Epithelial cell of proximal tubule (primary cell): ENCODE measurements around the gene MCF2L2. TPM values are rescaled to one million over a fixed set of nuclear protein-coding genes. Genes with fewer than 3 reads are reported as not detected.
"Not testable (repeated sequence)": the region's sequence is repeated elsewhere in the genome, so short reads cannot be mapped to it uniquely, and the experiment has no call there.

Experiments
- DNase-seq: peaks from one replicate; pipeline ENCODE4 v3.0.0-alpha.2; 2011; ENCODE audit warnings: low read depth
- H3K4me3 ChIP-seq: 2 replicates; pipeline ENCODE4 v1.5.1; 2011; ENCODE audit warnings: low read depth, mild to moderate bottlenecking, low read length
- total RNA-seq: library from RNA; depleted of rRNA; stranded (reverse); fragments of >200 nt; gene quantifications from 2 replicates; pipeline ENCODE4 v1.2.3, GENCODE V29; 2015
- TF ChIP-seq, protein P1 (sequence below): conservative IDR thresholded peaks from 2 replicates; pipeline ENCODE4 v1.5.1; 2012; ENCODE audit warnings: low read depth, mild to moderate bottlenecking, low read length

Gene MCF2L2
- total RNA-seq, 1 donor from 2014 or later = 0.58 TPM

DNA sequence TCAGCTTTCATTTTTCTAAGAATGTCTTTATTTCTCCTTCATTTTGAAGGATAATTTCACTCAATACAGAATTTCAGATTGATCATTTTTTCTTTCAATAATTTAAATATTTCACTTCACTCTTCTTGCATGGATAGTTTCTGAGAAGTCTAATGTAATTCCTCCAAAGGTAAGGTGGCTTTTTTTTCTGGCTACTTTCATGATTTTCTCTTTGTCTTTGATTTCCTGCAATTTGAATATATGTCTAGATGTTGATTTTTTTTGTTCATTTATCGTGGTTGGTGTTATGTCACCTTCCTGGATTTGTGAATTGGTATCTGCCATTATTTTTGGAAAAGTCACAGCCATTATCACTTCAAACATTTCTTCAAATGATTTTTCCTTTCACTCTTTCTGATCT lies 14.6 kb upstream of the MCF2L2 start:
- no peak overlapping the region for H3K4me3 ChIP-seq
- TF ChIP-seq, protein P1, sequence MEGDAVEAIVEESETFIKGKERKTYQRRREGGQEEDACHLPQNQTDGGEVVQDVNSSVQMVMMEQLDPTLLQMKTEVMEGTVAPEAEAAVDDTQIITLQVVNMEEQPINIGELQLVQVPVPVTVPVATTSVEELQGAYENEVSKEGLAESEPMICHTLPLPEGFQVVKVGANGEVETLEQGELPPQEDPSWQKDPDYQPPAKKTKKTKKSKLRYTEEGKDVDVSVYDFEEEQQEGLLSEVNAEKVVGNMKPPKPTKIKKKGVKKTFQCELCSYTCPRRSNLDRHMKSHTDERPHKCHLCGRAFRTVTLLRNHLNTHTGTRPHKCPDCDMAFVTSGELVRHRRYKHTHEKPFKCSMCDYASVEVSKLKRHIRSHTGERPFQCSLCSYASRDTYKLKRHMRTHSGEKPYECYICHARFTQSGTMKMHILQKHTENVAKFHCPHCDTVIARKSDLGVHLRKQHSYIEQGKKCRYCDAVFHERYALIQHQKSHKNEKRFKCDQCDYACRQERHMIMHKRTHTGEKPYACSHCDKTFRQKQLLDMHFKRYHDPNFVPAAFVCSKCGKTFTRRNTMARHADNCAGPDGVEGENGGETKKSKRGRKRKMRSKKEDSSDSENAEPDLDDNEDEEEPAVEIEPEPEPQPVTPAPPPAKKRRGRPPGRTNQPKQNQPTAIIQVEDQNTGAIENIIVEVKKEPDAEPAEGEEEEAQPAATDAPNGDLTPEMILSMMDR = no peak
- DNase-seq = no peak

DNA sequence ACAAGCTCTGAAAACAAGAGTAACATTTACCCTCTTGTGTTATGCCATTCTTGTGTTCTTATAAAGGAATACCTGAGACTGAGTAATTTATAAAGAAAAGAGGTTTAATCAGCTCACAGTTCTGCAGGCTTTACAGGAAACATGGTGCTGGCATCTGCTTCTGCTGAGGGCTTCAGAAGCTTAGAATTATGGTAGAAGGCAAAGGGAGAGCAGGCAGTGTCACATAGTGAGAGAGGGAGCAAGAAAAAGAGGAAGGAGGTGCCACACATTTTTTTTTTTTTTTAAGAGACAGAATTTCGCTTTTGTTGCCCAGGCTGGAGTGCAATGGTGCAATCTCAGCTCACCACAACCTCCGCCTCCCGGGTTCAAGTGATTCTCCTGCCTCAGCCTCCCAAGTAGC lies 12.1 kb upstream of the MCF2L2 start:
- H3K4me3 ChIP-seq, DNase-seq: not testable (repeated sequence)

DNA sequence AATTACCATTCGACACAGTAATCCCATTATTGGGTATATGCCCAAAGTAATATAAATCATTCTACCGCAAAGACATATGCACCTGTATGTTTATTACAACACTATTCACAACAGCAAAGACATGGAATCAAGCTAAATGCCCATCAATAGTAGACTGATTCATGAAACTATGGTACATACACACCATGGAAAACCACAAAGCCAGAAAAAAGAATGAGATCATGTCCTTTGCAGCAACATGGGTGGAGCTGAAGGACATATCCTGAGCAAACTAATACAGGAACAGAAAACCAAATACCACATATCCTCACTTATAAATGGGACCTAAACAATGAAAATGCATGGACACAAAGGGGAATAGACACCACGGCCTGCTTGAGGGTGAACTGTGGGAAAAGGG lies 11.1 kb upstream of the MCF2L2 start:
- no peak for DNase-seq
- no peak overlapping the region for H3K4me3 ChIP-seq
- TF ChIP-seq, protein P1 = no peak

DNA sequence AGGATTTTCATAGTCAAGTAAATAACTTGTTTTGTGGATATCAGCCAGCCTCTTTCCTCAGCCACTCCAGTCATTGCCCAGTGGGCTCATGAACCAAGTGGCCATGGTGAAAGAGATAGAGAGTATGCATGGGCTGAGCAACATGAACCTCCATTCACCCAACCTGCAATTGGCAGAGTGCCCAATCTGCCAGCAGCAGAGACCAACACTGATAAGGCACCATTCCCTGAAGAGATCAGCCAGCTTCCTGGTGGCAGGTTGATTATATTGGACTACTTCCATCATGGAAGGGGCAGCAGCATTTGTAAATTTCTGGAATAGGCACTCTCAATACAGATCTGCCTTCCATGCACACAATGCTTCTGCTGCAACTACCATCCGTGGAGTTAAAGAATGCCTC lies 10.3 kb upstream of the MCF2L2 start:
- DNase-seq = no peak
- TF ChIP-seq, protein P1 = no peak
- no peak overlapping the region for H3K4me3 ChIP-seq

DNA sequence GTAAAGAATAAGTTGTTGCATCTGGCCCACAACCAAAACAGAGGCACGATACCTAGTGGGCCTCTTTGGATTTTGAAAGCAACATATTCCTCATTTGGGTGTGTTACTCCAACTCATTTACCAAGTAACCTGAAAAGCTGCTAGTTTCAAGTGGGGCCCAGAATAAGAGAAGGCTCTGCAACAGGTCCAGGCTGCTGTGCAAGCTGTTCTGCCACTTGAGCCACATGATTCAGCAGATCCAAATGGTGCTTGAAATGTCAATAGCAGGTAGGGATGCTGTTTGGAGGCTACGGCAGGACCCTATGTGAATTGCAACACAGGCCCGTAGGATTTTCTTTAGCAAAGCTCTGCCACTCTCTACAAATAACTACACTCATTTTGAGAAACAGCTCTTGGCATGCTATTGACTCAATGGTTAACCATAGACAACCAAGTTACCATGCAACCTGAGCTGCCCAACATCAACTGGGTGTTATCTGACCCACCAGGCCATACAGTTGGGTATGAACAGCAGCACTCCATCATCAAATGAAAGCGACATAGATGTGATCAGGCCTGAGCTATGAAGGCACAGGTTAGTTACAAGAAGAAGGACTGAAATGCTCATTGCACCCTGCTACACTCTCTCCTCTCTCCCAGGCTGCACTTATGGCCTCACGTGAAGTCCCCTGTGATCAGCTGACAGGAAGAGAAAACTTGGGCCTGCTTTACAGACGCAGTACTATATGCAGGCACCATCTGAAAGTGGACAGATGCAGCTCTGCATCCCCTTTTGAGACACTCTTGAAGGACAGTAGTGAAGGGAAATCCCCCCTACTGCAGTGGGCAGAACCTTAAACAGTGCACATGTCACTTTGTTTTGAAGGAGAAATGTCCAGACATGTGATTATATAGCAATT lies 9.5 kb upstream of the MCF2L2 start:
- H3K4me3 ChIP-seq = no peak overlapping the region
- DNase-seq = no peak
- TF ChIP-seq, protein P1 = no peak

DNA sequence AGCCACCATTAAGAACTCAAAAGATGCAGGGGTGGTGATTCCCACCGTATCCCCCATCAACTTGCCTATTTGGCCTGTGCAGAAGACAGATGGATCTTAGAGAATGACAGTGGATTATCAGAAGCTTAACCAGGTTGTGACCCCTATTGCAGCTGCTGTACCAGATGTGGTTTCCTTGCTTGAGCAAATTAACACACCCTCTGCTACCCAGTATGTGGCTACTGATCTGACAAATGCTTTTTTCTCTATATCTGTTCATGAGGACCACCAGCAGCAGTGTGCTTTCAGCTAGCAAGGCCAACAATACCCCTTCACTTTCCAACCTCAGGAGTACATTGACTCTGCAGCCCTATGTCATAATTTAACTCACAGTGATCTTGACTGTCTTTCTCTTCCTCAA lies 8.6 kb upstream of the MCF2L2 start:
- TF ChIP-seq, protein P1 = no peak
- H3K4me3 ChIP-seq = no peak overlapping the region
- DNase-seq = no peak

DNA sequence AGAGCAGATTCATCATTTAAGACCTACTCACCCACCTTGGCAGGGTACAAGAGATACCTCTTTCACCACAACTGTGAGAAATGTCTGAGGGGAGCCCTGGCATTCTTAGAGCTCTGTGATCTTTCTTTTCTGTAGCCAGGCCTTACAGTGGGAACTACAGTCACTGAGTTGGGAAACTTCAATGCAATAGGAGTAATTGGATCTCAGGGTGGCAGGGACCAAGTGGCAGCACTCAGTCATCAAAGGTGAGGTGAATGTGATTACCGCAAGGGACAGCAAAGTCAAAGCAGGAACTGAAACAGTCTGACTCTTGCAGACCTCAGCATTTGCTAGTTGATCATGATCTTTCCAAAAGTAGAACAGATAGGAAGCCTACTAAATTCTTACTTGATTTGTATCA lies 7.2 kb upstream of the MCF2L2 start:
- H3K4me3 ChIP-seq = no peak overlapping the region
- no peak for DNase-seq
- TF ChIP-seq, protein P1 = no peak
